ENCODE measurements around the gene GUK1. TPM values are rescaled to one million over a fixed set of nuclear protein-coding genes. Genes with fewer than 3 reads are reported as not detected.

The GUK1 gene
- total RNA-seq, 4 donors from 2014 or later = 234 to 504 (median 299) TPM

DNA sequence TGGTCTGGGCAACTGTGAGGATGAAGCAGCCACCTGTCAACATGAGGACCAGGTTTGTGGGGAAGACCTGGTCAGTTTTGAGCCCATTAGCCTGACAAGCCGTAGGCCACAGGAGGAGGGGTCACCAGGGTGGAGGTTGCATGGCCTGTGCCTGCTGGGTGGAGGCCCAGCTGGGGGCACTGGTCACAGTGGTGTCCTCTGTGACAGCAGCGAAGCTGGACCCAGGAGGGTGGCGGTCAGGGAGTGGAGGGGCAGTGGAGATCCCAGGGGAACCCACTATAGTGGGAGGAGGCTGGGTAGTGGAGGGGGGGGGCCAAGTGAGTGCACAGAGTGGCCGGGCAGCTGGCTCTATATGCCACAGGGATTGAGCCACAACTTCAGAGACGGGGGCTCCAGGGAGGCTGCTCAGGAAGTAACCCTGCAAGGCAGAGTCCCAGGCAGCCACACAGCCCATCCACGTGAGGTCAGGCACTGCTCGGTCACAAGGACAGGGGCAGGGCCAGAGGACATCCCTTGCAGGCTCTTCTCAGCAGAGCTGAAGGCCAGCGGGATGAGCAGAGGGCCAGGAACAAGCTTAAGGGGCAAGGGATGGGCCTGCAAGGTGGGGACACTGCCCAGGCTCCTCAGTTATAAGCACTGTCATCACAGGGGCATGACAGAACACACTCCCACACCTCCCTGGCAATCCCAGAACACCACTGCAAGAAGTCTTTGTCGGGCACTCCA lies 34.6 kb upstream of the GUK1 start:
- TF ChIP-seq POLR2A (IDR thresholded peaks at IDR 0.05) = no peak
- no peak for TF ChIP-seq POLR2AphosphoS5 (IDR thresholded peaks at IDR 0.05)
- no peak for TF ChIP-seq EP300 (IDR thresholded peaks at IDR 0.05)
- TF ChIP-seq, protein P1, sequence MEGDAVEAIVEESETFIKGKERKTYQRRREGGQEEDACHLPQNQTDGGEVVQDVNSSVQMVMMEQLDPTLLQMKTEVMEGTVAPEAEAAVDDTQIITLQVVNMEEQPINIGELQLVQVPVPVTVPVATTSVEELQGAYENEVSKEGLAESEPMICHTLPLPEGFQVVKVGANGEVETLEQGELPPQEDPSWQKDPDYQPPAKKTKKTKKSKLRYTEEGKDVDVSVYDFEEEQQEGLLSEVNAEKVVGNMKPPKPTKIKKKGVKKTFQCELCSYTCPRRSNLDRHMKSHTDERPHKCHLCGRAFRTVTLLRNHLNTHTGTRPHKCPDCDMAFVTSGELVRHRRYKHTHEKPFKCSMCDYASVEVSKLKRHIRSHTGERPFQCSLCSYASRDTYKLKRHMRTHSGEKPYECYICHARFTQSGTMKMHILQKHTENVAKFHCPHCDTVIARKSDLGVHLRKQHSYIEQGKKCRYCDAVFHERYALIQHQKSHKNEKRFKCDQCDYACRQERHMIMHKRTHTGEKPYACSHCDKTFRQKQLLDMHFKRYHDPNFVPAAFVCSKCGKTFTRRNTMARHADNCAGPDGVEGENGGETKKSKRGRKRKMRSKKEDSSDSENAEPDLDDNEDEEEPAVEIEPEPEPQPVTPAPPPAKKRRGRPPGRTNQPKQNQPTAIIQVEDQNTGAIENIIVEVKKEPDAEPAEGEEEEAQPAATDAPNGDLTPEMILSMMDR (IDR thresholded peaks at IDR 0.05) = no peak
- Histone ChIP-seq H3K4me1 (peaks cover 3 to 58% (median 25%) of the 10 kb centered on the region in 3 donors), H3K9me3 (no peaks in the 10 kb centered on the region), H3K4me3 (no peak overlapping the region), H3K27ac (peak overlapping the region in 1 of 4 donors; percentile 11), H3K36me3 (peaks cover 0 to 41% of the 10 kb centered on the region in 2 donors), H3K27me3 (no peaks in the 10 kb centered on the region)
- 66% methylated on average over 7 of the region's 9 CpGs; no CpG with 5 or more reads in 1 of the 2 donors for WGBS, 2 donors (ENCODE audit: low coverage in 1 of 2)
- no peak for ATAC-seq

DNA sequence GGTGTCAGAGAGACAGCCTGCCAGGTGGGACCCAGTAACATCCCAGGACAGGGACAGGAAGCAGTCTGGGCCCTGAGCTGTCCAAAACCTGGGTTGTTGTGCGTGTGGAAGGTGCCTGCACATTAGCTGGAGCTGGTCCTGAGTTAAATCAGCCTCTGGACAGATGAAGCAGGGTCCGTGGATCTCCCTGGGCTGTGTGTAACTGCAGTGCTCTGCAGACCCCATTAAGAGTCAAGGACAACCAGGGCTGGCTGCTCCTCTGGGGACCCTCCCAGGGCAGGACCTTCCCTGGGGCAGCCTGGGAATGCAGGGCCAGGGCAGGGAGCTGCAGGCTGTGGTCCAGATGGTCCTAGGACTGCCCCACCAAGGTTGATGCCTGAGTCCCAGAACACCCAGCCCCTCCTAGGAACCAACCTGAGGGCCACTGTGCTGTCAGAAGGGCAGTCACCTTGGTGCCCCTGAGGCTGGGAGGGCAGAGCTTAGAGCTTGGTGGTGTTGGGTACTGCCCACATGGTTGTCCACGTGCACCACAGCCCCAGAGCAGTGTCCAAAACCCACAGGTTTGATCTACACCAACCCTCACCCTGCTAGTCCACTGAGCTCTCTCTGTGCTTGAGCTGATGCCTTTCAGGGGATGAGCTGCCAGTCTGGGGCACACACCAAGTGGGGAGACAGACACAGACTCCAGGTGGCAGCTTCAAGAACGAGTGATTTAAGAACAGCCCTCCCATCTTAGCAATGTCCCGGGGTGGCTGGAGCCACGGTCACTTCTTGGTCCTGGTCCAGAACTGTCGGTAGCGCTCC lies 33.9 kb upstream of the GUK1 start:
- no peaks in the 10 kb centered on the region for H3K27me3 ChIP-seq
- ATAC-seq = no peak
- WGBS, 2 donors (ENCODE audit: low coverage in 1 of 2) = 73% methylated on average over 3 of the region's 8 CpGs; no CpG with 5 or more reads in 1 of the 2 donors
- peaks cover 0 to 33% of the 10 kb centered on the region in 2 donors for H3K36me3 ChIP-seq
- H3K27ac ChIP-seq = no peak overlapping the region
- H3K9me3 ChIP-seq = no peaks in the 10 kb centered on the region
- no peak overlapping the region for H3K4me3 ChIP-seq
- peaks cover 3 to 58% (median 25%) of the 10 kb centered on the region in 3 donors for H3K4me1 ChIP-seq
- TF ChIP-seq POLR2A (IDR thresholded peaks at IDR 0.05) = no peak
- TF ChIP-seq POLR2AphosphoS5 (IDR thresholded peaks at IDR 0.05) = no peak
- TF ChIP-seq, protein P1 (IDR thresholded peaks at IDR 0.05) = no peak
- TF ChIP-seq EP300 (IDR thresholded peaks at IDR 0.05) = no peak

DNA sequence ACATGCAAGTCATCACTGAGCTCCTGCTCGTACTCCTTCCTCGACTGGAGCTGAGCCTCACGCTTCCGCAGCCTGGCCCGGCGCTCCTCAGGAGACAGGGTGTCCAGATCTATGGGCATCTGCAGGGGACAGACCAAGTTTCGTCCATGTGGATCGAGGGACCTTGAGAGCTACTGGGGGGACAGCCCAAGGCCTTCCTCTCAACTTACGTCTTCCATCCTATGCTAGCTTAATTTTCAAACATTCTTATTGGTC lies 33.4 kb upstream of the GUK1 start:
- Histone ChIP-seq H3K36me3 (peaks cover 0 to 29% of the 10 kb centered on the region in 2 donors), H3K27me3 (no peaks in the 10 kb centered on the region), H3K4me3 (no peak overlapping the region), H3K27ac (no peak overlapping the region), H3K4me1 (peaks cover 3 to 52% (median 22%) of the 10 kb centered on the region in 3 donors), H3K9me3 (no peaks in the 10 kb centered on the region)
- no peak for ATAC-seq
- WGBS, 2 donors (ENCODE audit: low coverage in 1 of 2) = 75 to 100% methylated on average over 2 to 9 of the region's 9 CpGs
- TF ChIP-seq, protein P1 (IDR thresholded peaks at IDR 0.05) = no peak
- no peak for TF ChIP-seq POLR2A (IDR thresholded peaks at IDR 0.05)
- TF ChIP-seq POLR2AphosphoS5 (IDR thresholded peaks at IDR 0.05) = no peak

DNA sequence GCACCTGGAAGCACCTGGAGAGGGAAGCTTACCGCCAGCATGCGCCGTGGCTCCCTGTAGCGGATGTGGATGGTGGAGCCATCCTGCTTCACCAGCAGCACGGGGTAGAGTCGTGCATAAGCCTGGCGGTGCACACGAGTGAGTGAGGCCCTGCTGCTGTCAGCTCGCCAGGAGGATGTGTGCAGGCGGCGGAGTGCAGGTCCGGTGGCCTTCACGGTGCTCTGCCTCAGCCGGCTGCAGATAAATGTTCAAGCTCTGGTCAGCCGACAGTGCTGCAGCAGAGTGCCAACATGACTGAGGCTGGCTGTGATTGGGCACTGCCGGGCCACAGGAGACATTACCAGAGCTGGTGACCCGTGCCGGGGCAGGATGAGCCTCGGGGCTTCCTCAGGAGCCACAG lies 32.4 kb upstream of the GUK1 start:
- H3K27ac ChIP-seq = peak overlapping the region in 1 of 4 donors; percentile 94
- H3K27me3 ChIP-seq = no peaks in the 10 kb centered on the region
- H3K9me3 ChIP-seq = no peaks in the 10 kb centered on the region
- H3K36me3 ChIP-seq = peaks cover 0 to 29% of the 10 kb centered on the region in 2 donors
- ATAC-seq = no peak
- no peak overlapping the region for H3K4me3 ChIP-seq
- H3K4me1 ChIP-seq = peaks cover 3 to 43% (median 16%) of the 10 kb centered on the region in 3 donors
- no peak for TF ChIP-seq POLR2A (IDR thresholded peaks at IDR 0.05)
- TF ChIP-seq, protein P1 (IDR thresholded peaks at IDR 0.05) = no peak
- no peak for TF ChIP-seq EP300 (IDR thresholded peaks at IDR 0.05)
- no peak for TF ChIP-seq POLR2AphosphoS5 (IDR thresholded peaks at IDR 0.05)
- WGBS, 2 donors (ENCODE audit: low coverage in 1 of 2) = 100% methylated on average over 1 of the region's 19 CpGs; no CpG with 5 or more reads in 1 of the 2 donors

Measured in gastroesophageal sphincter (tissue), 4 donors.